Mucosa of descending colon (tissue), 3 donors: ENCODE data around the gene GOLT1B. TPM values are rescaled to one million over a fixed set of nuclear protein-coding genes. Genes with fewer than 3 reads are reported as not detected.
"Not testable (repeated sequence)": the region's sequence is repeated elsewhere in the genome, so short reads cannot be mapped to it uniquely, and the experiment has no call there.

Experiments used
- ATAC-seq: fragments of 200-7000 bp; cut with Tn5 transposase; one replicate; pipeline ENCODE4 v1.9.1; 2020; ENCODE audit warnings: mild to moderate bottlenecking, moderate library complexity
- DNase-seq, 3 donors: peaks; one replicate each; pipeline ENCODE4 v3.0.0-alpha.2; 2020
- H3K36me3 ChIP-seq: fragments of 200-600 bp; one replicate; pipeline ENCODE4 v1.8.0; 2021; ENCODE audit warnings: low read depth, mild to moderate bottlenecking
- H3K4me1 ChIP-seq: fragments of 200-600 bp; one replicate; pipeline ENCODE4 v1.8.0; 2021; ENCODE audit warnings: low read depth, mild to moderate bottlenecking
- H3K4me3 ChIP-seq: fragments of 200-600 bp; one replicate; pipeline ENCODE4 v1.8.0; 2021; ENCODE audit warnings: mild to moderate bottlenecking
- H3K9me3 ChIP-seq: fragments of 200-600 bp; one replicate; pipeline ENCODE4 v1.8.0; 2021; ENCODE audit warnings: mild to moderate bottlenecking
- CTCF ChIP-seq: fragments of 200-600 bp; IDR thresholded peaks from one replicate; pipeline ENCODE4 v1.8.0; 2022; ENCODE audit warnings: antibody characterized with exemption, mild to moderate bottlenecking
- intact Hi-C, 2 donors: fragments of 100-400 bp; cut with DNase I in 1 of 2; cut with micrococcal nuclease in 1 of 2; formaldehyde crosslinking; loops; one replicate each; pipeline versions ENCODE4 v1.11.0 to v1.11.1; 2022; cut with DNase I, micrococcal nuclease
- long read RNA-seq, 2 donors: library from polyadenylated mRNA; unstranded; transcript quantifications; one replicate each; pipeline ENCODE4 v2.0.0, GENCODE V29; 2019 to 2021
- total RNA-seq, 3 donors: library from RNA; stranded (reverse); fragmentation: NEBNext Ultra II Directional in 2 of 3; extraction: Animal tissue kit (Norgen Biotek cat#: 25700) in 2 of 3; gene quantifications; one replicate each; pipeline versions ENCODE4 v1.2.1 to v1.2.4, GENCODE V29; 2021 to 2023
- donor health status: DM: no; HTN: no; CAD: no; lungs with moderate emphysema.
- donor health status: DM: no; HTN: no; CAD: no.
- donor health status: DM: no; HTN: yes; CAD: no.

The GOLT1B gene
- total RNA-seq: 10 to 100 TPM; 15.4 to 22.0 (median 21.5) TPM
- long read RNA-seq, donor 1, transcript GOLT1B-201 (5 exons, 3,227 nt): major isoform, 20 of 22 reads
- long read RNA-seq, donor 1, partial matches to known transcripts: 0 of 22 reads
- long read RNA-seq, donor 1, other reads (novel, unspliced or antisense): 2 of 22 reads
- long read RNA-seq, donor 2, transcript GOLT1B-201 (5 exons, 3,227 nt): major isoform, 14 of 19 reads
- long read RNA-seq, donor 2, partial matches to known transcripts: 2 of 19 reads
- long read RNA-seq, donor 2, other reads (novel, unspliced or antisense): 0 of 19 reads

GRCh38 chr12:21501258-21502163 is at the start of gene GOLT1B, which contains the start of gene RECQL:
Gene GOLT1B, plus strand, starts transcription at chr12:21501789. Its CDS starts 135 bp downstream, at chr12:21501924.
Gene RECQL, minus strand, starts transcription at chr12:21501635. Its CDS starts 2,065 bp downstream, at chr12:21499570.
- TF ChIP-seq CTCF: no peak
- Histone ChIP-seq H3K9me3 (no peaks in the 10 kb centered on the region), H3K4me3 (peak within 1 kb of the TSS; percentile 81), H3K4me1 (peaks cover 15% of the 10 kb centered on the region), H3K36me3 (no peaks in the 10 kb centered on the region)
- DNase-seq: peak; percentile 85 to 94 (median 90)
- ATAC-seq: peak; percentile 100
- intact Hi-C loops: no loop called here

GRCh38 chr12:21453312-21453852 is 48.2 kb upstream of the GOLT1B start:
- DNase-seq (no peak), ATAC-seq (no peak)

GRCh38 chr12:21456291-21456780 is 45.3 kb upstream of the GOLT1B start:
- H3K9me3 ChIP-seq: no peaks in the 10 kb centered on the region
- intact Hi-C loops: no loop called here
- no peaks in the 10 kb centered on the region for H3K36me3 ChIP-seq

More at GRCh38 chr12:21453312-21453852, 48.2 kb upstream of the GOLT1B start:
- H3K36me3 ChIP-seq: no peaks in the 10 kb centered on the region
- no peak for TF ChIP-seq CTCF
- intact Hi-C loops: no loop called here
- H3K9me3 ChIP-seq: no peaks in the 10 kb centered on the region
- no peaks in the 10 kb centered on the region for H3K4me1 ChIP-seq
- no peak overlapping the region for H3K4me3 ChIP-seq

GRCh38 chr12:21459474-21459873 is 42.1 kb upstream of the GOLT1B start:
- H3K9me3 ChIP-seq: no peaks in the 10 kb centered on the region
- peaks cover 5% of the 10 kb centered on the region for H3K36me3 ChIP-seq
- H3K4me1 ChIP-seq: no peaks in the 10 kb centered on the region
- TF ChIP-seq CTCF: no peak
- intact Hi-C loops: no loop called here
- DNase-seq (no peak), ATAC-seq (no peak)
- H3K4me3 ChIP-seq: no peak overlapping the region

More at GRCh38 chr12:21456291-21456780, 45.3 kb upstream of the GOLT1B start:
- no peak for DNase-seq
- peak; percentile 48 for ATAC-seq
- no peak overlapping the region for H3K4me3 ChIP-seq
- no peaks in the 10 kb centered on the region for H3K4me1 ChIP-seq
- TF ChIP-seq CTCF: no peak

- H3K4me1 ChIP-seq, ATAC-seq, H3K4me3 ChIP-seq, DNase-seq, H3K36me3 ChIP-seq, intact Hi-C loops, H3K9me3 ChIP-seq: not testable (repeated sequence)
Measured at GRCh38 chr12:21467334-21467733, 34.3 kb upstream of the GOLT1B start.
